Breast epithelium (tissue), 3 donors: ENCODE results near the gene OR5D14.

Source experiments
- CTCF ChIP-seq, 3 donors: fragments of 450-650 bp; IDR thresholded peaks; one replicate each; pipeline ENCODE4 v1.5.1; 2016 to 2017; ENCODE audit warnings: antibody characterized with exemption in 3 of 3, mild to moderate bottlenecking in 3 of 3, moderate library complexity in 3 of 3
- POLR2A ChIP-seq: fragments of 450-650 bp; IDR thresholded peaks from one replicate; pipeline ENCODE4 v1.6.1; 2016; ENCODE audit warnings: antibody characterized with exemption, mild to moderate bottlenecking, moderate library complexity
- POLR2AphosphoS5 ChIP-seq, 3 donors: sonication (generic); formaldehyde crosslinking; IDR thresholded peaks; one replicate each; pipeline ENCODE4 v1.6.1; 2017; ENCODE audit warnings: antibody characterized with exemption in 3 of 3

GRCh38 chr11:55791606-55792005, 3.8 kb upstream of the OR5D14 start:
- TF ChIP-seq POLR2A (no peak), CTCF (IDR thresholded peaks at IDR 0.05) (no peak), POLR2AphosphoS5 (IDR thresholded peaks at IDR 0.05) (no peak)
